Esophagus (tissue), 2 donors: ENCODE measurements around the gene IQSEC1. TPM values are rescaled to one million over a fixed set of nuclear protein-coding genes. Genes with fewer than 3 reads are reported as not detected.

Experiments
- H3K27ac ChIP-seq, 2 donors: one replicate each; pipeline ENCODE4 v1.5.1; 2013; ENCODE audit warnings: low read depth in 2 of 2, mild to moderate bottlenecking in 2 of 2, inconsistent platforms in 1 of 2, low read length in 1 of 2, moderate library complexity in 1 of 2
- H3K27me3 ChIP-seq, 2 donors: one replicate each; pipeline ENCODE4 v1.6.1; 2013; ENCODE audit warnings: low read length in 2 of 2, control low read depth in 1 of 2, mild to moderate bottlenecking in 1 of 2; ENCODE audit not compliant: insufficient read depth in 2 of 2, control insufficient read depth in 1 of 2
- H3K36me3 ChIP-seq, 2 donors: one replicate each; pipeline ENCODE4 v1.6.1; 2013; ENCODE audit warnings: low read length in 1 of 2; ENCODE audit not compliant: control insufficient read depth in 2 of 2, insufficient read depth in 2 of 2
- H3K4me1 ChIP-seq, 2 donors: one replicate each; pipeline ENCODE4 v1.6.1; 2013; ENCODE audit warnings: low read length in 1 of 2; ENCODE audit not compliant: control insufficient read depth in 2 of 2, insufficient read depth in 2 of 2
- H3K4me3 ChIP-seq, 2 donors: one replicate each; pipeline ENCODE4 v1.5.1; 2013; ENCODE audit warnings: low read length in 2 of 2, mild to moderate bottlenecking in 2 of 2, low read depth in 1 of 2, moderate library complexity in 1 of 2
- H3K9me3 ChIP-seq, 2 donors: one replicate each; pipeline ENCODE4 v1.6.1; 2013; ENCODE audit warnings: mild to moderate bottlenecking in 2 of 2, low read depth in 1 of 2, low read length in 1 of 2, moderate library complexity in 1 of 2; ENCODE audit not compliant: control insufficient read depth in 2 of 2, insufficient read depth in 1 of 2
- WGBS, 2 donors: extraction: QIAGEN DNeasy Blood & Tissue Kit; methylation state at CpG; one replicate each; pipeline ENCODE4 v1.1.7; 2013; 5-methylcytosine and 5-hydroxymethylcytosine counted together
- polyA plus RNA-seq, 2 donors: library from polyadenylated mRNA; stranded (reverse); fragments of 200-250 nt; gene quantifications; one replicate each; pipeline ENCODE4 v1.2.3, GENCODE V29; 2013
- donor health status: healthy with polysubstance abuse.
- donor health status: Bipolar disorder and iron deficiency.

IQSEC1 gene
- polyA plus RNA-seq, 2 donors, result 4.1 to 5.2 TPM

DNA sequence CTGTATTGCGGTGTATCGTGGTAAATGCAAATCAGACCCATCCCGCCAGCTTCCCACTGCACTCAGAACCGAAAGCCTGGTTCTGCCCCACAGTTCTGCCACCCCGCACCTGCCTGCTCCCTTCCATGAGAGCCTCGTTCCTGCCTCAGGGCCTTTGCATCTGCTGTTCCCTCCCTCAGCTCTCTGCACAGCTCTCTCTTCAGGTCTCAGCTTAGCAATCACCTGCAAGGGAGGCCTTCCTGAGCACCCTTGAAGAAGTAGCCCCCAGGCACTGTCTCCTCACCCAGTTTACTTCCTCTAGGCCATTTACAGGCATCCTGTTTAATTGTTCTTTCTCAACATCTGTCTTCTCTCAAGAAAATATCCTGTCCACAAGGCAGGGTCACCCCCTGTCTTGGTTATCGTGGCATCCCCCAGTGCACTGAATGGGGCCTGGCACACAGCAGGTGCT lies 13.3 kb upstream of the IQSEC1 start:
- WGBS, 2 donors, result 78 to 90% methylated on average over 7 of the region's 7 CpGs
- no peaks in the 10 kb centered on the region for H3K36me3 ChIP-seq
- H3K4me1 ChIP-seq, result peaks cover 0 to 2% of the 10 kb centered on the region in 2 donors
- H3K9me3 ChIP-seq, result no peaks in the 10 kb centered on the region
- H3K27ac ChIP-seq, result no peak overlapping the region
- H3K27me3 ChIP-seq, result no peaks in the 10 kb centered on the region
- H3K4me3 ChIP-seq, result no peak overlapping the region

- no peaks in the 10 kb centered on the region for H3K9me3 ChIP-seq
- 95 to 97% methylated on average over 8 of the region's 8 CpGs for WGBS, 2 donors
- H3K4me1 ChIP-seq, result peaks cover 0 to 2% of the 10 kb centered on the region in 2 donors
- no peak overlapping the region for H3K4me3 ChIP-seq
- no peaks in the 10 kb centered on the region for H3K36me3 ChIP-seq
- H3K27ac ChIP-seq, result no peak overlapping the region
- H3K27me3 ChIP-seq, result no peaks in the 10 kb centered on the region
Measured at GRCh38 chr3:13085846-13086179, 12.6 kb upstream of the IQSEC1 start.

GRCh38 chr3:13085081-13085845 lies 12.0 kb upstream of the IQSEC1 start:
- Histone ChIP-seq H3K27me3 (no peaks in the 10 kb centered on the region), H3K36me3 (no peaks in the 10 kb centered on the region), H3K4me3 (no peak overlapping the region), H3K27ac (no peak overlapping the region), H3K4me1 (peaks cover 0 to 2% of the 10 kb centered on the region in 2 donors), H3K9me3 (no peaks in the 10 kb centered on the region)
- 89 to 91% methylated on average over 26 of the region's 26 CpGs for WGBS, 2 donors

- Histone ChIP-seq H3K27ac (no peak overlapping the region), H3K4me1 (peaks cover 0 to 8% of the 10 kb centered on the region in 2 donors), H3K9me3 (no peaks in the 10 kb centered on the region), H3K4me3 (no peak overlapping the region), H3K36me3 (no peaks in the 10 kb centered on the region), H3K27me3 (no peaks in the 10 kb centered on the region)
- 85 to 90% methylated on average over 8 of the region's 8 CpGs for WGBS, 2 donors
Measured at GRCh38 chr3:13083898-13084297, 10.7 kb upstream of the IQSEC1 start.

DNA sequence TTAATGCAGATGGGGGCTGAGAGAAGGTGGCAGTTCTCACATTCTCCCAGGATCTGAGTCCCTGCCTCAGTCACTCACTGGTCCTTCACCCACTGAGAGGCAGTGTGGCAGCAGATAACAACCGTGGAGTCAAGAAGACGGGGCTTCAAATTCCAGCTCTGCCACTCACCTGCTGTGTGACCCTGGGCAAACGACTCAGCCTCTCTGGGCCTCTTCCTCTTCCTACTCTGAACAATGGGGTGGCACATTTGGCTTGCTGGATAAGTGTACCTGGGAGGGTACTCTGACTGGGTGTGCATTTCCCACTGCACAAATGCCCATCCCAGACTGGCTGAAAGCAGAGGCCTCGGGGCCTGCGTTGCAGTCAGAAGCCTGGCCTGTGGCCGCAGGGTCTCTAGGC lies 10.0 kb upstream of the IQSEC1 start:
- Histone ChIP-seq H3K4me3 (no peak overlapping the region), H3K27me3 (no peaks in the 10 kb centered on the region), H3K27ac (no peak overlapping the region), H3K9me3 (no peaks in the 10 kb centered on the region), H3K36me3 (no peaks in the 10 kb centered on the region), H3K4me1 (peaks cover 0 to 13% of the 10 kb centered on the region in 2 donors)
- 90 to 92% methylated on average over 6 of the region's 6 CpGs for WGBS, 2 donors

DNA sequence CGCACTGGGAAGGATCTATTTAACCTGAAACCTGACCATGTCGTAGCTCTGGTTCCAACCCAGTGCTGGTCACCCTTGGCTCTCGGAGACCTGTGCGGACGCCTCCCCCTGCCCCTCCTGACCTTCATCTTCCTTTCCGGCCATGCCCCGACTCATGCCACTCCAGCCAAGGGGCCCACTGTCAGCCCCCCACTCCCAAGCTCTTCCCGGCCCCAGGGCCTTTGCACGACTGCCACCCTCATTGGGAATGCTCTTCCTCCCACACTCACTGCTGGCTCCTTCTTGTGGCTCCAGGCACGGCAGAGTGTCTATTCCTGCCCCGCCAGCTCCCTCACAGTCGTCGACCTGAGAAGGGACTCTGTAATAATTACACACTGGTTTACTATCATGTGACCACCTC lies 9.4 kb upstream of the IQSEC1 start:
- no peaks in the 10 kb centered on the region for H3K27me3 ChIP-seq
- H3K4me1 ChIP-seq, result peaks cover 0 to 18% of the 10 kb centered on the region in 2 donors
- H3K4me3 ChIP-seq, result no peak overlapping the region
- WGBS, 2 donors, result 88 to 92% methylated on average over 13 of the region's 13 CpGs
- no peaks in the 10 kb centered on the region for H3K36me3 ChIP-seq
- no peak overlapping the region for H3K27ac ChIP-seq
- H3K9me3 ChIP-seq, result no peaks in the 10 kb centered on the region

- no peak overlapping the region for H3K27ac ChIP-seq
- H3K4me3 ChIP-seq, result no peak overlapping the region
- H3K27me3 ChIP-seq, result no peaks in the 10 kb centered on the region
- 78 to 83% methylated on average over 23 of the region's 23 CpGs for WGBS, 2 donors
- H3K36me3 ChIP-seq, result no peaks in the 10 kb centered on the region
- peaks cover 0 to 18% of the 10 kb centered on the region in 2 donors for H3K4me1 ChIP-seq
- H3K9me3 ChIP-seq, result no peaks in the 10 kb centered on the region
Measured at GRCh38 chr3:13081603-13082360, 8.6 kb upstream of the IQSEC1 start.

DNA sequence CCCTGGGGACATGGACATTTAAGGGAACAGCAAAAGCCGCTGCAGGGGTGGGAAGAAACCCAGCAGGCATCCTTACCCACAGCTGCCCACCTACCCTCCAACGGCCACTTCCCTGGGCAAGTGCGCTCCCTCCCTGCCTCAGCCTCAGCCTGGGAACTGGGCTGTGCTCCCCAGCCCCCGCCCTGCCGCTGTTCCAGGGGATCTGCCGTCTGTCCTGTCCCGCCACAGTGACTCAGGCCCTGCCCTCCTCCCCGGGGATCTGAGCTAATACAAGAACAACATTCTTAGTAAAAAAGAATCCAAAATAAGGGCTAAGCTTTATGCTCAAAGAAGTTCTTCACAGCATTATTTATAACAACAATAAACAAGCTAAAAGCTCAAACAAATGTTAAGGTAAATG lies 7.4 kb upstream of the IQSEC1 start:
- no peaks in the 10 kb centered on the region for H3K9me3 ChIP-seq
- no peaks in the 10 kb centered on the region for H3K27me3 ChIP-seq
- no peak overlapping the region for H3K27ac ChIP-seq
- H3K4me1 ChIP-seq, result peaks cover 0 to 18% of the 10 kb centered on the region in 2 donors
- H3K4me3 ChIP-seq, result no peak overlapping the region
- WGBS, 2 donors, result 64 to 73% methylated on average over 7 to 8 of the region's 8 CpGs
- H3K36me3 ChIP-seq, result no peaks in the 10 kb centered on the region

- WGBS, 2 donors, result 85 to 91% methylated on average over 3 of the region's 3 CpGs
- Histone ChIP-seq H3K36me3 (no peaks in the 10 kb centered on the region), H3K4me1 (peaks cover 0 to 18% of the 10 kb centered on the region in 2 donors), H3K4me3 (no peak overlapping the region), H3K9me3 (no peaks in the 10 kb centered on the region), H3K27me3 (no peaks in the 10 kb centered on the region), H3K27ac (no peak overlapping the region)
Measured at GRCh38 chr3:13080026-13080425, 6.8 kb upstream of the IQSEC1 start.
